OCI-LY1 (cell line): ENCODE data around the gene PPP6R1.

Experiments
- H2AFZ ChIP-seq: fragments of 200-600 bp; sonication (generic), shearing (Covaris generic); 2 replicates; pipeline ENCODE4 v1.6.0; 2014; ENCODE audit warnings: antibody characterized with exemption, mild to moderate bottlenecking, low read length
- H3F3A ChIP-seq: fragments of 200-600 bp; sonication (generic), shearing (Covaris generic); 2 replicates; pipeline ENCODE4 v1.6.0; 2014; ENCODE audit warnings: mild to moderate bottlenecking, antibody characterized with exemption, low read length, moderate library complexity; ENCODE audit not compliant: insufficient read depth
- H3K27ac ChIP-seq: fragments of 200-600 bp; sonication (generic); 2 replicates; pipeline ENCODE4 v1.5.1; 2014; ENCODE audit warnings: low read length, mixed run types, mild to moderate bottlenecking, low read depth; ENCODE audit not compliant: poor library complexity, severe bottlenecking
- H3K27me3 ChIP-seq: fragments of 200-600 bp; sonication (generic); 2 replicates; pipeline ENCODE4 v1.6.0; 2014; ENCODE audit warnings: antibody characterized with exemption, mild to moderate bottlenecking, low read length, moderate library complexity; ENCODE audit not compliant: insufficient read depth
- H3K36me3 ChIP-seq: fragments of 200-600 bp; sonication (generic); 2 replicates; pipeline ENCODE4 v1.6.1; 2014; ENCODE audit warnings: mild to moderate bottlenecking, antibody characterized with exemption, low read length, moderate library complexity, mixed read lengths; ENCODE audit not compliant: insufficient read depth
- H3K4me1 ChIP-seq: fragments of 200-600 bp; sonication (generic); 2 replicates; pipeline ENCODE4 v1.5.1; 2014; ENCODE audit warnings: mild to moderate bottlenecking, low read length, moderate library complexity; ENCODE audit not compliant: insufficient read depth, severe bottlenecking
- H3K4me2 ChIP-seq: fragments of 200-600 bp; sonication (generic), shearing (Covaris generic); 2 replicates; pipeline ENCODE4 v1.6.1; 2014; ENCODE audit warnings: low read length
- H3K4me3 ChIP-seq: fragments of 200-600 bp; sonication (generic); 2 replicates; pipeline ENCODE4 v1.5.1; 2014; ENCODE audit warnings: low read length, low read depth, mild to moderate bottlenecking, mixed read lengths; ENCODE audit not compliant: poor library complexity, severe bottlenecking
- H3K79me2 ChIP-seq: fragments of 200-600 bp; shearing (Covaris generic); 2 replicates; pipeline ENCODE4 v1.6.1; 2016; ENCODE audit warnings: mixed run types, low read length, mixed read lengths; ENCODE audit not compliant: insufficient read depth
- H3K9ac ChIP-seq: fragments of 200-600 bp; sonication (generic), shearing (Covaris generic); 2 replicates; pipeline ENCODE4 v1.6.1; 2014; ENCODE audit warnings: mild to moderate bottlenecking, low read length, mixed read lengths
- H3K9me2 ChIP-seq: fragments of 200-600 bp; sonication (generic), shearing (Covaris generic); 2 replicates; pipeline ENCODE4 v1.6.1; 2014; ENCODE audit warnings: low read depth, mild to moderate bottlenecking, low read length, mixed read lengths
- H3K9me3 ChIP-seq: fragments of 200-600 bp; shearing (Covaris generic); 2 replicates; pipeline ENCODE4 v1.6.1; 2014; ENCODE audit warnings: low read length, mixed read lengths
- H4K20me1 ChIP-seq: fragments of 200-600 bp; sonication (generic), shearing (Covaris generic); 2 replicates; pipeline ENCODE4 v1.6.0; 2016; ENCODE audit warnings: mild to moderate bottlenecking, low read length; ENCODE audit not compliant: insufficient read depth
- CTCF ChIP-seq: fragments of 200-600 bp; sonication (generic), shearing (Covaris generic); IDR thresholded peaks from 2 replicates; pipeline ENCODE4 v1.5.1; 2017; ENCODE audit warnings: mild to moderate bottlenecking, antibody characterized with exemption, low read length, moderate library complexity, mixed read lengths
- EZH2 ChIP-seq: fragments of 200-600 bp; sonication (generic), shearing (Covaris generic); IDR thresholded peaks from 2 replicates; pipeline ENCODE4 v1.8.0; 2017; ENCODE audit warnings: borderline replicate concordance, mixed run types, mild to moderate bottlenecking, antibody characterized with exemption, low read length, moderate library complexity, mixed read lengths

Gene PPP6R1

GRCh38 chr19:55258828-55259539, at the start of gene PPP6R1:
PPP6R1 (minus strand) TSS chr19:55259017; CDS start chr19:55247103, 11,914 bp downstream.
- no peaks in the 10 kb centered on the region for H3K9me3 ChIP-seq

GRCh38 chr19:55308281-55308680, 49.5 kb upstream of the PPP6R1 start:
- Histone ChIP-seq H3K4me1 (peaks cover 23% of the 10 kb centered on the region), H3K27ac (peak overlapping the region; percentile 48), H2AFZ (no peak overlapping the region), H3K79me2 (no peaks in the 10 kb centered on the region), H3K4me3 (no peak overlapping the region), H3K27me3 (no peaks in the 10 kb centered on the region), H3F3A (no peaks in the 10 kb centered on the region), H3K4me2 (peak overlapping the region; percentile 29; the same call in 1 of the 2 replicates), H4K20me1 (no peaks in the 10 kb centered on the region), H3K9me2 (no peaks in the 10 kb centered on the region), H3K36me3 (peaks cover 23% of the 10 kb centered on the region), H3K9me3 (no peaks in the 10 kb centered on the region), H3K9ac (no peak overlapping the region)
- TF ChIP-seq EZH2 (no peak), CTCF (no peak)

More at GRCh38 chr19:55258828-55259539, at the start of gene PPP6R1:
- Histone ChIP-seq H3K4me1 (peaks cover 54% of the 10 kb centered on the region), H3K4me3 (peak within 1 kb of the TSS; percentile 94), H3K27me3 (no peaks in the 10 kb centered on the region), H3K4me2 (peak within 1 kb of the TSS; percentile 96), H2AFZ (no peak within 1 kb of the TSS), H3K36me3 (peaks cover 31% of the 10 kb centered on the region; the same call in 1 of the 2 replicates), H3K9ac (peak within 1 kb of the TSS; percentile 95), H3K27ac (peak within 1 kb of the TSS; percentile 100), H3K79me2 (peaks cover 39% of the 10 kb centered on the region), H3F3A (peaks cover 7% of the 10 kb centered on the region), H4K20me1 (no peaks in the 10 kb centered on the region), H3K9me2 (no peaks in the 10 kb centered on the region)
- TF ChIP-seq CTCF (no peak), EZH2 (no peak)

GRCh38 chr19:55306712-55307111, 47.9 kb upstream of the PPP6R1 start:
- no peak overlapping the region for H2AFZ ChIP-seq
- H3K9me2 ChIP-seq = no peaks in the 10 kb centered on the region
- H3K27ac ChIP-seq = no peak overlapping the region
- no peak overlapping the region for H3K4me2 ChIP-seq
- no peak overlapping the region for H3K9ac ChIP-seq
- peaks cover 23% of the 10 kb centered on the region for H3K36me3 ChIP-seq
- no peaks in the 10 kb centered on the region for H3K79me2 ChIP-seq
- H3F3A ChIP-seq = no peaks in the 10 kb centered on the region
- H3K27me3 ChIP-seq = no peaks in the 10 kb centered on the region
- H3K4me3 ChIP-seq = no peak overlapping the region
- no peaks in the 10 kb centered on the region for H3K9me3 ChIP-seq
- H4K20me1 ChIP-seq = no peaks in the 10 kb centered on the region
- H3K4me1 ChIP-seq = peaks cover 32% of the 10 kb centered on the region
- TF ChIP-seq CTCF = no peak
- no peak for TF ChIP-seq EZH2
